Neural progenitor cell (in vitro differentiated cells): ENCODE measurements around the gene PPP1CA. TPM values are rescaled to one million over a fixed set of nuclear protein-coding genes. Genes with fewer than 3 reads are reported as not detected.

Source experiments
- DNase-seq: peaks from one replicate; pipeline ENCODE4 v3.0.0-alpha.2; 2016; ENCODE audit warnings: low spot score
- H2AFZ ChIP-seq: fragments of 200-600 bp; sonication (generic); replicated peaks from 2 replicates; pipeline ENCODE4 v1.6.1; 2016; ENCODE audit warnings: antibody characterized with exemption
- H3F3A ChIP-seq: fragments of 200-600 bp; sonication (generic); 2 replicates; pipeline ENCODE4 v1.6.1; 2016; ENCODE audit warnings: antibody characterized with exemption, low read depth
- H3K27ac ChIP-seq: fragments of 200-600 bp; sonication (generic); 2 replicates; pipeline ENCODE4 v1.5.1; 2016; ENCODE audit warnings: mild to moderate bottlenecking
- H3K27me3 ChIP-seq: fragments of 200-600 bp; sonication (generic); 2 replicates; pipeline ENCODE4 v1.6.1; 2016; ENCODE audit warnings: mild to moderate bottlenecking, moderate library complexity
- H3K36me3 ChIP-seq: fragments of 200-600 bp; sonication (generic); 2 replicates; pipeline ENCODE4 v1.5.1; 2016
- H3K4me1 ChIP-seq: fragments of 200-600 bp; sonication (generic); 2 replicates; pipeline ENCODE4 v1.6.1; 2016; ENCODE audit warnings: mixed run types
- H3K4me2 ChIP-seq: fragments of 200-600 bp; sonication (generic); 2 replicates; pipeline ENCODE4 v1.6.1; 2016
- H3K4me3 ChIP-seq: fragments of 200-600 bp; sonication (generic); 2 replicates; pipeline ENCODE4 v1.5.1; 2016
- H3K79me2 ChIP-seq: fragments of 200-600 bp; sonication (generic); 2 replicates; pipeline ENCODE4 v1.6.1; 2016; ENCODE audit warnings: low read depth
- H3K9ac ChIP-seq: fragments of 200-600 bp; sonication (generic); 2 replicates; pipeline ENCODE4 v1.6.1; 2016
- H3K9me3 ChIP-seq: fragments of 200-600 bp; sonication (generic); 2 replicates; pipeline ENCODE4 v1.5.1; 2016; ENCODE audit warnings: low read depth
- H4K20me1 ChIP-seq: fragments of 200-600 bp; sonication (generic); 2 replicates; pipeline ENCODE4 v1.6.1; 2016; ENCODE audit warnings: low read depth
- H3K27ac Mint-ChIP-seq: 3 replicates; pipeline ENCODE4 v1.8.0; 2021; ENCODE audit warnings: mixed read lengths
- H3K27me3 Mint-ChIP-seq: 2 replicates; pipeline ENCODE4 v1.8.0; 2022; ENCODE audit warnings: low read depth, mild to moderate bottlenecking, inconsistent platforms, moderate library complexity, mixed read lengths; ENCODE audit not compliant: insufficient read depth
- H3K36me3 Mint-ChIP-seq: 3 replicates; pipeline ENCODE4 v1.8.0; 2021; ENCODE audit warnings: mixed read lengths
- H3K4me1 Mint-ChIP-seq: 3 replicates; pipeline ENCODE4 v1.8.0; 2021; ENCODE audit warnings: mixed read lengths
- H3K4me3 Mint-ChIP-seq: 3 replicates; pipeline ENCODE4 v1.8.0; 2021; ENCODE audit warnings: mild to moderate bottlenecking, moderate library complexity, mixed read lengths
- H3K9me3 Mint-ChIP-seq: 3 replicates; pipeline ENCODE4 v1.8.0; 2020; ENCODE audit warnings: mixed read lengths
- EZH2 ChIP-seq: fragments of 200-600 bp; sonication (generic); IDR thresholded peaks from 2 replicates; pipeline ENCODE4 v1.6.1; 2017; ENCODE audit warnings: antibody characterized with exemption, mild to moderate bottlenecking, moderate library complexity
- EZH2phosphoT487 ChIP-seq: fragments of 200-600 bp; sonication (generic); IDR thresholded peaks from 2 replicates; pipeline ENCODE4 v1.6.1; 2017; ENCODE audit warnings: antibody characterized with exemption
- total RNA-seq: library from RNA; depleted of rRNA; stranded (reverse); fragments of >200 nt; gene quantifications from 2 replicates; pipeline ENCODE4 v1.2.3, GENCODE V29; 2015; ENCODE audit warnings: low replicate concordance
- TF ChIP-seq, protein P1 (sequence below): fragments of 200-600 bp; sonication (generic); IDR thresholded peaks from 2 replicates; pipeline ENCODE4 v1.5.1; 2017; ENCODE audit warnings: antibody characterized with exemption, mild to moderate bottlenecking

Gene PPP1CA
- total RNA-seq, 1 donor from 2014 or later = 102 TPM

DNA sequence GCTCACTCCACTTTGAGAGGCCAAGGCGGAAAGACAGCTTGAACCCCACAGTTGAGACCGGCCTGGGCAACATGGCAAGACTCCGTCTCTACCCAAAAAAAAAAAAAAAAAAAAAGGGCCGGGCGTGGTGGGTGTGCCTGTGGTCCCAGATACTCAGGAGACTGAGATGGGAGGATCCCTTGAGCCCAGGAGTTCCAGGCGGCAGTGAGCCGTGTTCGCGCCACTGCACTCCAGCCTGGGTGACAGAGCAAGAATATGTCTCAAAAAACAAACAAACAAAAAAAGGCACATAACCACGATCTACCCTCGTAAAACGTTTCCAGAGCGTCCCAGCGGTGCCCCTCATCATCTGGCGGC lies 10.7 kb downstream of the PPP1CA start:
- Histone ChIP-seq H2AFZ (no peak overlapping the region), H3K9me3 (no peaks in the 10 kb centered on the region), H3K9ac (peak overlapping the region; percentile 68), H3K27ac (no peak overlapping the region), H4K20me1 (peaks cover 9% of the 10 kb centered on the region), H3K4me2 (peak overlapping the region; percentile 93), H3K27me3 (no peaks in the 10 kb centered on the region), H3K4me3 (peak overlapping the region; percentile 53), H3K79me2 (peaks cover 24% of the 10 kb centered on the region), H3K36me3 (no peaks in the 10 kb centered on the region), H3K4me1 (peaks cover 4% of the 10 kb centered on the region), H3F3A (peaks cover 10% of the 10 kb centered on the region)
- peaks cover 29% of the 10 kb centered on the region for H3K4me1 Mint-ChIP-seq
- peak overlapping the region; percentile 92 for H3K4me3 Mint-ChIP-seq
- H3K9me3 Mint-ChIP-seq = no peaks in the 10 kb centered on the region
- H3K27ac Mint-ChIP-seq = no peak overlapping the region
- H3K27me3 Mint-ChIP-seq = peaks cover 2% of the 10 kb centered on the region
- DNase-seq = no peak
- TF ChIP-seq EZH2 (no peak), EZH2phosphoT487 (no peak)
- TF ChIP-seq, protein P1, sequence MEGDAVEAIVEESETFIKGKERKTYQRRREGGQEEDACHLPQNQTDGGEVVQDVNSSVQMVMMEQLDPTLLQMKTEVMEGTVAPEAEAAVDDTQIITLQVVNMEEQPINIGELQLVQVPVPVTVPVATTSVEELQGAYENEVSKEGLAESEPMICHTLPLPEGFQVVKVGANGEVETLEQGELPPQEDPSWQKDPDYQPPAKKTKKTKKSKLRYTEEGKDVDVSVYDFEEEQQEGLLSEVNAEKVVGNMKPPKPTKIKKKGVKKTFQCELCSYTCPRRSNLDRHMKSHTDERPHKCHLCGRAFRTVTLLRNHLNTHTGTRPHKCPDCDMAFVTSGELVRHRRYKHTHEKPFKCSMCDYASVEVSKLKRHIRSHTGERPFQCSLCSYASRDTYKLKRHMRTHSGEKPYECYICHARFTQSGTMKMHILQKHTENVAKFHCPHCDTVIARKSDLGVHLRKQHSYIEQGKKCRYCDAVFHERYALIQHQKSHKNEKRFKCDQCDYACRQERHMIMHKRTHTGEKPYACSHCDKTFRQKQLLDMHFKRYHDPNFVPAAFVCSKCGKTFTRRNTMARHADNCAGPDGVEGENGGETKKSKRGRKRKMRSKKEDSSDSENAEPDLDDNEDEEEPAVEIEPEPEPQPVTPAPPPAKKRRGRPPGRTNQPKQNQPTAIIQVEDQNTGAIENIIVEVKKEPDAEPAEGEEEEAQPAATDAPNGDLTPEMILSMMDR = no peak
- no peaks in the 10 kb centered on the region for H3K36me3 Mint-ChIP-seq

DNA sequence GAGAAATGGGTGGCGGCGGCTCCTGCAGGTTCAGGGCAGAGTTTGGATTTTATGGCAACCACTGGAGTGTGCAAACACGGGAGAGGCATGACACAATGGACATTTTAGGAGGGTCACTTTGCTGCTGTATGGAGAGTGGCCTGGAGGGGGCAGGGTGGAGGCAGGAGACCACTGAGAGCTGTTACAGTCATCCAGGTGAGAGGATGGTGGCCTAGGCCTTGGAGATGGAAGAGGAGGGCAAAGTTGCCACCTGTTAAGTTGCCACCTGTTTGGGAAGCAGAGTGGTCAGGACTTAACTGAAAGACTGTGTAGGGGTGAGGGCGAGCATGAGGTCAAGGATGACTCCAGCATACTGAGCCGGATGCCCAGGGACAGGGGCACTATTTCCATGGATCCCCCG lies 12.2 kb downstream of the PPP1CA start:
- H3K36me3 Mint-ChIP-seq = no peaks in the 10 kb centered on the region

DNA sequence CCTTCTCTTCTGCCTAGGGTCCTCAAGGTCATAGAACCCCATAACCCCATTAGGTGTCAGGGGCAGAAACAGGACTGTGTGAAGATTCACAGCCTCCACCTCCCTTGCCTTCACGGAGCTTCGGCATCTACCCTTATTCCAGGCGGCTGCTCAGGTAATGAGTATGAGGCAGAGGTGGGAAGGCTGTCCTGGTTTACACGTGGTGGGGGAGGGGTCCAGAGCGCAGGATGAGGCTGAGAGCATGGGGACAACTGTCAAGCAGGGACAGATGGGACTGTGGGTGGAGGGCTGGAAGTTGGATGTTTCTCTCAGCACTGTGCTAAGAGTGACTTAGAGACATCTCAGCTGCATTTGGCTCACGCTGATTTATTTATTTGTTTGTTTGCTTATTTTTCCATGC lies 14.1 kb downstream of the PPP1CA start:
- peaks cover 7% of the 10 kb centered on the region for H4K20me1 ChIP-seq
- H3K79me2 ChIP-seq = peaks cover 21% of the 10 kb centered on the region
- Mint-ChIP-seq H3K4me1 (peaks cover 22% of the 10 kb centered on the region), H3K9me3 (no peaks in the 10 kb centered on the region), H3K36me3 (no peaks in the 10 kb centered on the region), H3K4me3 (no peak overlapping the region), H3K27ac (no peak overlapping the region), H3K27me3 (peaks cover 2% of the 10 kb centered on the region)
- H2AFZ ChIP-seq = no peak overlapping the region
- H3K4me2 ChIP-seq = no peak overlapping the region
- TF ChIP-seq EZH2phosphoT487 = no peak
- TF ChIP-seq, protein P1 = no peak
- TF ChIP-seq EZH2 = no peak
- DNase-seq = no peak
- H3K9ac ChIP-seq = no peak overlapping the region
- peaks cover 8% of the 10 kb centered on the region for H3F3A ChIP-seq
- no peak overlapping the region for H3K4me3 ChIP-seq
- H3K4me1 ChIP-seq = peaks cover 2% of the 10 kb centered on the region
- H3K36me3 ChIP-seq = no peaks in the 10 kb centered on the region
- H3K9me3 ChIP-seq = no peaks in the 10 kb centered on the region
- peaks cover 12% of the 10 kb centered on the region for H3K27me3 ChIP-seq
- no peak overlapping the region for H3K27ac ChIP-seq

More for the DNA sequence above, 12.2 kb downstream of the PPP1CA start:
- no peaks in the 10 kb centered on the region for H3K9me3 ChIP-seq
- H3K36me3 ChIP-seq = no peaks in the 10 kb centered on the region
- H3F3A ChIP-seq = peaks cover 8% of the 10 kb centered on the region
- no peak overlapping the region for H2AFZ ChIP-seq
- H3K79me2 ChIP-seq = peaks cover 24% of the 10 kb centered on the region
- TF ChIP-seq, protein P1 = peak; percentile 71
- no peak for TF ChIP-seq EZH2phosphoT487
- peaks cover 9% of the 10 kb centered on the region for H4K20me1 ChIP-seq
- peaks cover 2% of the 10 kb centered on the region for H3K27me3 Mint-ChIP-seq
- no peak overlapping the region for H3K9ac ChIP-seq
- H3K4me1 Mint-ChIP-seq = peaks cover 29% of the 10 kb centered on the region
- H3K9me3 Mint-ChIP-seq = no peaks in the 10 kb centered on the region
- H3K27ac ChIP-seq = no peak overlapping the region
- peaks cover 6% of the 10 kb centered on the region for H3K27me3 ChIP-seq
- no peak overlapping the region for H3K4me2 ChIP-seq
- H3K4me1 ChIP-seq = peaks cover 4% of the 10 kb centered on the region
- peak overlapping the region; percentile 6 for H3K27ac Mint-ChIP-seq
- peak overlapping the region; percentile 78 for H3K4me3 Mint-ChIP-seq
- H3K4me3 ChIP-seq = no peak overlapping the region
- DNase-seq = peak; percentile 66
